Measurements from ENCODE around the gene SDHAF1. TPM values are rescaled to one million over a fixed set of nuclear protein-coding genes. Genes with fewer than 3 reads are reported as not detected.

SDHAF1 gene
- total RNA-seq, 2 experiments from 2014 or later, result 15.6 to 16.8 TPM

GRCh38 chr19:35990771-35991730 is 3.9 kb upstream of the SDHAF1 start:
- ChIA-PET CTCF (interaction anchor here (0.6 to 0.7 kb wide), 3 partner anchors 14 to 1840 kb away, joined by 3 read pairs; no protein-coding TSS in a partner anchor), POLR2A (no interaction called here)
- H3K27ac Mint-ChIP-seq, result no peak overlapping the region
- no peak overlapping the region for H3K4me3 Mint-ChIP-seq
- peaks cover 18% of the 10 kb centered on the region for H3K27me3 Mint-ChIP-seq
- H3K9me3 Mint-ChIP-seq, result peaks cover 3% of the 10 kb centered on the region
- DNase-seq, result no peak
- H3K4me1 Mint-ChIP-seq, result peaks cover 16% of the 10 kb centered on the region
- H3K36me3 Mint-ChIP-seq (ENCODE audit: low read depth), result peaks cover 5% of the 10 kb centered on the region

- ChIA-PET POLR2A (no interaction called here), CTCF (interaction anchor here (0.6 to 1.3 kb wide), 2 partner anchors 13 to 15 kb away, joined by 3 read pairs; no protein-coding TSS in a partner anchor)
- peaks cover 11% of the 10 kb centered on the region for H3K27me3 Mint-ChIP-seq
- peaks cover 3% of the 10 kb centered on the region for H3K9me3 Mint-ChIP-seq
- H3K27ac Mint-ChIP-seq, result no peak overlapping the region
- no peak overlapping the region for H3K4me3 Mint-ChIP-seq
- DNase-seq, result no peak
- peaks cover 11% of the 10 kb centered on the region for H3K36me3 Mint-ChIP-seq (ENCODE audit: low read depth)
- H3K4me1 Mint-ChIP-seq, result peaks cover 22% of the 10 kb centered on the region
Measured at GRCh38 chr19:35991731-35992450, 3.1 kb upstream of the SDHAF1 start.

GRCh38 chr19:35992907-35993765 is 1.9 kb upstream of the SDHAF1 start:
- Mint-ChIP-seq H3K9me3 (peaks cover 3% of the 10 kb centered on the region), H3K27ac (no peak overlapping the region), H3K4me3 (no peak overlapping the region), H3K27me3 (peaks cover 6% of the 10 kb centered on the region), H3K4me1 (peaks cover 29% of the 10 kb centered on the region), H3K36me3 (ENCODE audit: low read depth) (peaks cover 17% of the 10 kb centered on the region)
- no peak for DNase-seq
- ChIA-PET CTCF (interaction anchor here (0.8 to 1.6 kb wide), 5 partner anchors 10 to 19 kb away, joined by 3 to 4 read pairs (median 3); no protein-coding TSS in a partner anchor), POLR2A (no interaction called here)

- H3K27ac Mint-ChIP-seq, result peak overlapping the region; percentile 78
- H3K9me3 Mint-ChIP-seq, result no peaks in the 10 kb centered on the region
- ChIA-PET CTCF (interaction anchor here (0.5 to 1.6 kb wide), 4 partner anchors 13 to 1294 kb away, joined by 3 to 4 read pairs (median 4); no protein-coding TSS in a partner anchor), POLR2A (no interaction called here)
- H3K36me3 Mint-ChIP-seq (ENCODE audit: low read depth), result peaks cover 17% of the 10 kb centered on the region
- H3K4me3 Mint-ChIP-seq, result peak overlapping the region; percentile 51
- DNase-seq, result no peak
- peaks cover 29% of the 10 kb centered on the region for H3K4me1 Mint-ChIP-seq
- H3K27me3 Mint-ChIP-seq, result no peaks in the 10 kb centered on the region
Measured at GRCh38 chr19:35993923-35994598, 927 bp upstream of the SDHAF1 start.

GRCh38 chr19:35996777-35997176 is 1.8 kb downstream of the SDHAF1 start:
- no peak for DNase-seq
- ChIA-PET POLR2A (no interaction called here), CTCF (interaction anchor here (1.7 to 2.1 kb wide), 2 partner anchors 9 to 12 kb away, joined by 4 to 7 read pairs; partner anchors contain the start of gene SYNE4)
- peaks cover 32% of the 10 kb centered on the region for H3K4me1 Mint-ChIP-seq
- H3K9me3 Mint-ChIP-seq, result no peaks in the 10 kb centered on the region
- H3K36me3 Mint-ChIP-seq (ENCODE audit: low read depth), result peaks cover 21% of the 10 kb centered on the region
- peak overlapping the region; percentile 90 for H3K4me3 Mint-ChIP-seq
- H3K27ac Mint-ChIP-seq, result no peak overlapping the region
- no peaks in the 10 kb centered on the region for H3K27me3 Mint-ChIP-seq

- Mint-ChIP-seq H3K4me3 (no peak overlapping the region), H3K27ac (no peak overlapping the region), H3K36me3 (ENCODE audit: low read depth) (peaks cover 12% of the 10 kb centered on the region), H3K9me3 (no peaks in the 10 kb centered on the region), H3K4me1 (peaks cover 13% of the 10 kb centered on the region), H3K27me3 (no peaks in the 10 kb centered on the region)
- DNase-seq, result no peak
- CTCF ChIA-PET, result interaction anchor here (0.6 kb wide), 2 partner anchors 31 to 39 kb away, joined by 3 to 4 read pairs; partner anchors contain the start of gene CLIP3
- POLR2A ChIA-PET, result no interaction called here
Measured at GRCh38 chr19:36001605-36002004, 6.6 kb downstream of the SDHAF1 start.

- Mint-ChIP-seq H3K4me1 (peaks cover 3% of the 10 kb centered on the region), H3K27me3 (no peaks in the 10 kb centered on the region), H3K9me3 (no peaks in the 10 kb centered on the region), H3K4me3 (no peak overlapping the region), H3K27ac (no peak overlapping the region), H3K36me3 (ENCODE audit: low read depth) (peaks cover 4% of the 10 kb centered on the region)
- DNase-seq, result no peak
- CTCF ChIA-PET, result interaction anchor here (1.2 kb wide), 1 partner anchor 10 kb away, joined by 3 read pairs; no protein-coding TSS in a partner anchor
- POLR2A ChIA-PET, result no interaction called here
Measured at GRCh38 chr19:36003284-36003683, 8.3 kb downstream of the SDHAF1 start.

- ChIA-PET POLR2A (no interaction called here), CTCF (interaction anchor here (1.1 kb wide), 1 partner anchor 14 kb away, joined by 3 read pairs; no protein-coding TSS in a partner anchor)
- Mint-ChIP-seq H3K36me3 (ENCODE audit: low read depth) (peaks cover 2% of the 10 kb centered on the region), H3K4me1 (peaks cover 19% of the 10 kb centered on the region), H3K27ac (no peak overlapping the region), H3K4me3 (no peak overlapping the region), H3K9me3 (no peaks in the 10 kb centered on the region), H3K27me3 (no peaks in the 10 kb centered on the region)
- DNase-seq, result no peak
Measured at GRCh38 chr19:36006955-36007354, 12.0 kb downstream of the SDHAF1 start.

- ChIA-PET POLR2A (no interaction called here), CTCF (interaction anchor here (0.5 to 1.1 kb wide), 5 partner anchors 9 to 773 kb away, joined by 3 to 7 read pairs (median 4); no protein-coding TSS in a partner anchor)
- Mint-ChIP-seq H3K9me3 (no peaks in the 10 kb centered on the region), H3K36me3 (ENCODE audit: low read depth) (peaks cover 2% of the 10 kb centered on the region), H3K4me1 (peaks cover 27% of the 10 kb centered on the region), H3K27ac (peak within 1 kb of the TSS; percentile 79), H3K4me3 (peak within 1 kb of the TSS; percentile 50), H3K27me3 (no peaks in the 10 kb centered on the region)
- DNase-seq, result no peak
Measured at GRCh38 chr19:36008336-36008978, 13.5 kb downstream of the SDHAF1 start, which contains the start of gene SYNE4. Gene SYNE4, minus strand, starts transcription at chr19:36008813. Its CDS starts 132 bp downstream, at chr19:36008681.

GRCh38 chr19:36009220-36009619 is 14.2 kb downstream of the SDHAF1 start:
- Mint-ChIP-seq H3K36me3 (ENCODE audit: low read depth) (peaks cover 3% of the 10 kb centered on the region), H3K4me1 (peaks cover 34% of the 10 kb centered on the region), H3K27ac (peak overlapping the region; percentile 37), H3K9me3 (no peaks in the 10 kb centered on the region), H3K4me3 (peak overlapping the region; percentile 50), H3K27me3 (no peaks in the 10 kb centered on the region)
- POLR2A ChIA-PET, result no interaction called here
- CTCF ChIA-PET, result interaction anchor here (0.6 to 1.1 kb wide), 2 partner anchors 13 to 267 kb away, joined by 3 to 7 read pairs; no protein-coding TSS in a partner anchor
- peak; percentile 44 for DNase-seq
